Kidney tubule cell (primary cell): ENCODE measurements around the gene SLX4IP.

Source experiments
- DNase-seq: peaks from one replicate; pipeline ENCODE4 v3.0.0-alpha.2; 2018; ENCODE audit warnings: low spot score

SLX4IP gene

GRCh38 chr20:10466325-10466724 lies 31.2 kb downstream of the SLX4IP start:
- no peak for DNase-seq

GRCh38 chr20:10466855-10467254 lies 31.8 kb downstream of the SLX4IP start:
- DNase-seq = no peak

GRCh38 chr20:10467681-10468339 lies 32.7 kb downstream of the SLX4IP start:
- peak; percentile 20 for DNase-seq

DNA sequence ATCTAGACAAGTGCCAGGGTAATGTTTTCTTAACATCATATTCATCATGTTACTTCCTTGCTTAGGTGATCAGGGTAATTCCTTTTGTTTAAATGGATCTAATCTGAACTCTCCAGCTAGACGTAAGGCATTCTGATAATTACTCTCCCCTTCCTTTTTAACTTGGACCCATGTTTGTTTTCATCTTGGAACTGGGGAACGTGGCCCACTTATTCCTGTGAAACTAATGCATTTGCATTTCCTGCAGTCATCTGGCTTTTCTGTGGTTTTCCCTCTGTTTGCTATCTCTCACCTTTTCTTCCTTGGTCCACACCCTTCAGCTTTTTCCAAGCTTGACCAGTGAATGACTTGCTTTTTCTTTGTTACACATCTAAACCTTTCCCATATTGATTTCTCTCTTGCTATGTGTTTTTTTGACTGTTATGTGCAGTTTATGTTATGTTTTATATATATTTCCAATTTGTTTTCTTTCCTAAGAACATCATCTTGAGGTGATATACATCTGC lies 33.3 kb downstream of the SLX4IP start:
- DNase-seq = peak; percentile 37

DNA sequence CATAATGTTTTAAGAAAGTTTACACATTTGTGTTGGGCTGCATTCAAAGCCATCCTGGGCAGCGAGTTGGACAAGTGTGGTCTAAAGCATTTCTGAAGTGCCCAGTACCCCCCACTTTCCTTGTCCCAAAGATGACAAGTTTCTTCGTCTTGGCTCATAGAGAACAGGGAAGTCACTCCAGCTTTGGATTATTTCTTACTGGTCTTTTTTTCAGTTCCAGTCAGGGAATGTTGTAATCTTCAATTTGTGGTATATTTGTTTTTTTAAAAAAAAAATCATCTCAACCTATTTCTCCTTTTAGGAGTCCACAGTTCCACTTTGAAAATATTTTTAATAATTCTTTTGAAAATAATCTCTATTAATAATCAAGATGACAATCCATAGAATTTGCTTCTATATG lies 34.0 kb downstream of the SLX4IP start:
- no peak for DNase-seq

- DNase-seq = peak; percentile 70
These were observed 34.5 kb downstream of the SLX4IP start for GRCh38 chr20:10469599-10469998.

GRCh38 chr20:10470276-10470675 lies 35.2 kb downstream of the SLX4IP start:
- DNase-seq = no peak

- DNase-seq = no peak
These were observed 37.8 kb downstream of the SLX4IP start for GRCh38 chr20:10472871-10473270.

DNA sequence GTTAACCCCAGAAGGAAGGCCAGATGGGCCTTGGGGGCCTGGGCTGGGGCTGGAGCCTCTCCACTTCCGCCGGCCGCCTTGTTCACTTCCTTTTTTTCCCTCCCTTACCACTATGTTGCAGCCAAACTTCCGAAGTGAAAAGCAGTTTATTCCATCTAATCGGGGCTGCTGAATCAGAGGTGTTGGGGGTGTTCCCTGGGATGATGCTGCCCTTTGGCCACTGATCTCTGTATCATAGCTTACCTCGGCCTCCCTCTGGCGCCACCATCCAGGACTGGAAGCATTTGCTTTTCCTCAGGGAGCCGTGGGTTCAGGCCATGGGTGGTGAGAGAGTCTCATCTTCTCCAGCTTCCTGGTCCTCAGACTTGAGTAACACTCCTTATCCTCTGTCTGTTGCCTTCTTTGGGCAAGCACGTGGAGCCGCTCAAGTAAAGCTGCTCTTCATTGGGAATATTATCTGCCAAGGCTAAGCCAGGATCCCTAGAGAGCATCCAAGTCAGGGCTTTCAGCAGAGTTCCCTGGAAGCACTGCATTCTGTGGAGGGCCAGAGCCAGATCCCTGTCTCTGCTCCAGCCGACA lies 39.6 kb downstream of the SLX4IP start:
- DNase-seq = no peak

DNA sequence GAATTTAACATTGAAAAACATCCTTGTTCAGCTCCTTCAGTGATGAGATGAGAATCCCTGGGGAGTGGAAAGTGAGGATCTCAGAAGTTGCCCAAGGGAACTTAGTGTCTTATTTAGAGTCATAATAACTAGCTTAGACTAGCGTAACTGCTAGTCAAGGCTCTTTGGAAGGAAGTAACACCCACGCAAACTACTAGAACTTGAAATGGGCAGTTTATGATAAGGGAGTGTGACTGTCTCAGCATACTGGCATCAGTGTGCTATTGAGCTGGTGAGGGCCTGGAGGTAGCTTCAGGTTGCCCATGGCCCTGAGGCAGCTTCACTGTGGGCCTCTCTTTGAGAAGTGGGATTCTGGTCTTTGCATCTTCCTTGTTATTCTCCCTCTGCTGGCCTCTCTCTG lies 40.1 kb downstream of the SLX4IP start:
- DNase-seq = no peak

DNA sequence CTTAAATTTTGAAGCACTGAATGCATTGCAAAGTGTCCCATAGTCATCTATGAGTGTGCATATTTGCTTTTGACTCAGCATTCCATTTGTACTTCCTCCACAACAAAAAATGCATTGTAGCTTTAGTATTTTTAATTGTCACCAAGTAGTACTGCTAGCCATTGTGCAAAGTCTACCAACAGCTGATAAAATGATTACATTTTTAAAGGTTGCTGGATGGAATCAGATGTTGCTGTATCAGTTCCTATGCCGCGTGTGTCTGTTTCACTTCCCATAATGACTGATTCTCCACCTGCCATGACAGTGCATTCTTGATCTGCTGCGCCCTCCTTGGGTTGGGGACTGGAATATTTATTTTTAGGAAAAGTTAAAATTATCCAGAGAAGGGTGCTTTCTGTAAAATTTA lies 41.2 kb downstream of the SLX4IP start:
- peak; percentile 21 for DNase-seq

- DNase-seq = no peak
These were observed 43.1 kb downstream of the SLX4IP start for GRCh38 chr20:10478205-10478604.

DNA sequence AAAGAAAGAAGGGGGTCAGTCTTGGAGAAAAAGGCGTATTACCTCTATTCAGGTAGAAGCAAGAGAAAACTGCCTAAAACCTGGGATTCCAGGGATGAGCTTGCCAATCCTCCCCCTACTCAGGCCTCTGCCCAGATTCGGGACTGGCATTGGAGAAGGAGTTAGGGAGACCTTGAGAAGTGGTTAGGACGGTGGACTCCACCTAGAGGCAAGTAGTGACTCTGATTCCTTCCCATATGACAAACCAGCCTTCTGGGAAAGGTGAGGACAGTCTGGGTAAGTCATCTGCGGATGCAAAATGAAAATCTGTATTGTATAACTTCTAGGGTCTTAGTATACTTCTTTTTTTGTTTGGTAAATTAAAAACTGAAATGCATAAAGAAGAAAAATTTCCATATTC lies 43.8 kb downstream of the SLX4IP start:
- DNase-seq = no peak

DNA sequence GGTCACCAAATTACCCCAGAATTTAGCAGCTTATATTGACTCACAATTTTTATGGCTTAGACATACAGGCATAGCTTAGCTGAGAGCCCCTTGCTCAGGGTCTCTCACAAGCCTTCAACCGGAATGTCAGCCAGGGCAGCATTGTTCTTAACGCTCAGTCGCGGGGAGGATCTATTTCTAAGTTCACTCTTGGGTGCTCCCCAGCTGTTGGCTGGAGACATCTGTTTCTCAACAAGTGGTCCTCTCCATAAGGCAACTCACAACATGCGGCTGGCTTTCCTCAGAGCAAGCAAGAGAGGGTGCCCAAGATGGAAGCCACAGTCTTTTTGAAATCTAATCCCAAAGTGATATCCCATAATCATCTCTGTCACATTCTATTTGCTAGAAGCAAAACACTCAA lies 46.6 kb downstream of the SLX4IP start:
- DNase-seq = no peak

- DNase-seq = no peak
These were observed 48.6 kb downstream of the SLX4IP start for GRCh38 chr20:10483691-10484090.

DNA sequence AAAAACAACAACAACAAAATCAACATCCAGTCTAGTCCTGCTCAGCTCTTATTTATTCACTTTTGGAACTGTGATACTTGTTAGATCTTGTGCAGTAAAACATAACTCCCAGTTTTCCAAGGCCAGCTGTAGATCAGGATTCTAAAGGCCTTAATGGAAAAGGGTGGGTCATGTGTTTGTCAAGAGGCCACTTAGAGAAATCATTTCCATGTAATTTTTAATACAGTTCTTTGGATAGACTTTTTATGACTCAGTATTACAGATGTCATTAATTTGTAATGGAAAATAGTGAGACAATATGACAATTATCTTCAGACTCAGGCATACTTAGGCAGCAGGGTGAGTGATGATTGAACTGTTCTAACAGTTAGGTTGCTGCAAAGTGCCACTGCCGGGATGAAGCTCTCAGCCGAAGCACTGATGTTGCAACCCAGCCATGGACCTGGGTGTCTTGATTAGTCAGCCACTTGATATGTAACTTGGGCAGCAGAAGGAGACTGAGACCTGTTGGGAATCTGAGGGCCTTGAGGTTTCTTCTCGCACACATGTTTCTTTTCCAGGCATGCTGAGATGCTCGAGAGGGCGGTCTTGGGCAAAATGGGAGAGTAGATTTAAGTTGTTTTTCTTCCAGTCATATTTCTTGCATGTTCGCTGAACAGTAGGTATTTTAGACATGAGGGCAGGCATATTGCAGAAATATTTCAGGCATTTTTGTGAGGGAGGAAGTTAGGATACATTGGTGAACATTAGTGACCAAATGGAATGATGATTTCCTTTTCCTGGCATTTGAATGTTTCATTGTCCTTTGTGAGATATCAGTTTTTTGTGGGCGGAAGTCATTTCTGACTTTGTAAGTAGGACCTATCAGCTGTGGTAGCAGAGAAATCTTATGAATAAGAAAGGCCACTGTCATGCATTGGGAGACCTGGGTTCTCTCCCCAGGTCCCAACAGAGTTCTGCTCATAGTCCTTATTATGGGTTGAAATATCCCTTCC lies 52.3 kb downstream of the SLX4IP start:
- DNase-seq = peak; percentile 54

- DNase-seq = no peak
These were observed 53.4 kb downstream of the SLX4IP start for GRCh38 chr20:10488534-10488933.

GRCh38 chr20:10489853-10490252 lies 54.7 kb downstream of the SLX4IP start:
- no peak for DNase-seq

- no peak for DNase-seq
These were observed 55.2 kb downstream of the SLX4IP start for GRCh38 chr20:10490257-10490656.

- DNase-seq = peak; percentile 52
These were observed 55.6 kb downstream of the SLX4IP start for GRCh38 chr20:10490706-10491105.

DNA sequence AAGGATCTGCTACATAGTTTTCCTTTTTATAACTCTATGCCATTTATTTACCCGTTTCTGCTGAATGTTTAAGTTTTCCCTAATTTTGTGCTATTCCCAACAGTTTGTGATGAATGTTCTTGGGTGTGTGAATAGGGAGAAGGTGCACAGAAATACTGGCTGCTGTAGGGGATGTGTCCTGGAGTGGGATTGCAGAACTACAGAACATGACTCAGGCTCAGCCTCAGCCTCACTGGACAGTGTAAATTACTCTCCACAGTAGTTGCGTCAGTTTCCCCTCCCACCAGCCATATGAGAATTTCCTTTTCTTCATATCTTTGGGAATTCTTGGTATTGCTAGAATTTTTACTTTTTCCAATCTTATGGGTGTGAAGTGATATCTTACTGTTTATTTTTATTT lies 57.0 kb downstream of the SLX4IP start:
- no peak for DNase-seq

GRCh38 chr20:10492844-10493243 lies 57.7 kb downstream of the SLX4IP start:
- no peak for DNase-seq

DNA sequence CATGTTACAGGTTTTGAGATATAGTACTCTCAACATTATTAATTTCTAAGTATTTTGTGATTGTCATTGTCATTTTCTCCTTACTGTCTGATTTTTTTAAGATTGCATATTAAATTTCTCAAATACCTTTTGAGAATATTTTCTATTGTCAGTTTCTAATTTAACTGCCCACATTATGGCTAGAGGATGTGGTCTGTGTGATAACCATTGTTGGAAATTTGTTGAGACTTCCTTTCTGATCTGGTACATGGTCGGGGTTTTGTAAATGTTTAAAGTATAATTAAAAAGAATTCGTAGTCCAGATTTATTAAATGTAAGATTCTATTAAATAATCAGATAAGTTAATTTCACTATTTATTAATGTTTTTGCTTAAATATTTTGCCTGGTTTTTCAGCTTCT lies 60.1 kb downstream of the SLX4IP start:
- DNase-seq = no peak
